Measurements from ENCODE around the gene OR6B2. TPM values are rescaled to one million over a fixed set of nuclear protein-coding genes. Genes with fewer than 3 reads are reported as not detected.
A peak's percentile ranks its signal among the peaks of the same experiment; 100 is the strongest.
"Not testable (repeated sequence)": the region's sequence is repeated elsewhere in the genome, so short reads cannot be mapped to it uniquely, and the experiment has no call there.

OR6B2 gene
- total RNA-seq, 2 experiments from 2014 or later, result not detected

DNA sequence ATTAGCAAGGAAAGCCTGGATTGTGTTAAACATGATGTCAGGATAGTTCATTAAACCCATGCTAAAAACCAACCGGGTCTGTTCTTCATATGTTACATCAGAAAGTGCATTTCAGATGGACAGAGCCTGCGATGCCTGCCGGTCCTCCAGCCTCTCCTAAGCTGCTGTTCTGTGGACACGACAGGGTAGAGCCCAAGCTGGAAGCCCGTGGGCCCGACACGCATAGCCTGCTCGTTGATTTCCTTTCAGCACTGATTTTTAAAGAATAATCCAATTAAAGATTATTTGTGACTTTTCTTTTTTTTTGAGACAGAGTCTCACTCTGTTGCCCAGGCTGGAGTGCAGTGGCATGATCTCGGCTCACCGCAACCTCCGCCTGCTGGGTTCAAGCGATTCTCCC, 22.3 kb upstream of the OR6B2 start:
- DNase-seq, result no peak
- Mint-ChIP-seq H3K27me3 (peaks cover 48% of the 10 kb centered on the region), H3K27ac (no peak overlapping the region), H3K4me1 (no peaks in the 10 kb centered on the region), H3K4me3 (no peak overlapping the region), H3K36me3 (no peaks in the 10 kb centered on the region), H3K9me3 (ENCODE audit: low read depth) (no peaks in the 10 kb centered on the region)
- no peak for ATAC-seq
- CTCF ChIA-PET, result interaction anchor here (1.8 kb wide), 1 partner anchor 31 kb away, joined by 4 read pairs; no protein-coding TSS in a partner anchor

DNA sequence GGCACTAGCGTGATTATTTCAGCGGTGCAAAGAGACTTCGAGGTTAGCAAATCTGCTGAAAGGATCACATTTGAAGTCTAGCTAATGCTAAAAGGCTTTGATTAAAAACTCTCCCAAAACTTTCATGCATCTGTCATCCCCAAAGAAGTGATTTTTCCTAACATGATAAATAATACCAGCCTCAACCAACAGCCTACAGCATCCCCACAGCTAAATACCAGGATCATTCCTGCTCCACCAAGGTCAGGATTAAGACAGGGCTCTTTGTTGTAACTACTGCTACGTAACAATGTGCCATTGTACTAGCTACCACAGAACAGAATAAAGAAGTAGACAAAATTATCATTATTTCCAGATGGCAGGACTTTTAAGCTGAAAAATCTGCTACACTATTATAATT, 21.5 kb upstream of the OR6B2 start:
- ATAC-seq (no peak), DNase-seq (no peak)
- H3K4me3 Mint-ChIP-seq, result no peak overlapping the region
- H3K27me3 Mint-ChIP-seq, result peaks cover 48% of the 10 kb centered on the region
- CTCF ChIA-PET, result interaction anchor here (1.8 to 1.9 kb wide), 2 partner anchors 9 to 30 kb away, joined by 4 to 7 read pairs; no protein-coding TSS in a partner anchor
- H3K36me3 Mint-ChIP-seq, result no peaks in the 10 kb centered on the region
- H3K4me1 Mint-ChIP-seq, result no peaks in the 10 kb centered on the region
- H3K27ac Mint-ChIP-seq, result no peak overlapping the region
- H3K9me3 Mint-ChIP-seq (ENCODE audit: low read depth), result no peaks in the 10 kb centered on the region

DNA sequence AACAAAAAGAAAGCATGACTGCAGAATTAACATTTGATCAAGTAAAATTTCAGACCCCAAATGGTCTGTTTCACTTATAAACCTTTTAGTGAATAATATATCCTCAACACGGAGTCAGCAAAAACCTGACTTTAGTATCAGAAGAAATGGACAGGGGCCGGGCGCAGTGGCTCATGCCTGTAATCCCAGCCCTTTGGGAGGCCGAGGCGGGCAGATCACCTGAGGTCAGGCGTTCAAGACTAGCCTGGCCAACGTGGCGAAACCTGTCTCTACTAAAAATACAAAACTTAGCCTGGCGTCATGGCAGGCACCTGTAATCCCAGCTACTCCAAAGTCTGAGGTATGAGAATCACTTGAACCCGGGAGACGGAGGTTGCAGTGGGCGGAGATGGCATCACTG, 20.0 kb upstream of the OR6B2 start:
- ATAC-seq (no peak), DNase-seq (no peak)
- H3K9me3 Mint-ChIP-seq (ENCODE audit: low read depth), result no peaks in the 10 kb centered on the region
- CTCF ChIA-PET, result interaction anchor here (1.9 kb wide), 1 partner anchor 11 kb away, joined by 7 read pairs; no protein-coding TSS in a partner anchor
- no peaks in the 10 kb centered on the region for H3K36me3 Mint-ChIP-seq
- peaks cover 40% of the 10 kb centered on the region for H3K27me3 Mint-ChIP-seq
- H3K27ac Mint-ChIP-seq, result no peak overlapping the region
- H3K4me1 Mint-ChIP-seq, result no peaks in the 10 kb centered on the region
- no peak overlapping the region for H3K4me3 Mint-ChIP-seq

DNA sequence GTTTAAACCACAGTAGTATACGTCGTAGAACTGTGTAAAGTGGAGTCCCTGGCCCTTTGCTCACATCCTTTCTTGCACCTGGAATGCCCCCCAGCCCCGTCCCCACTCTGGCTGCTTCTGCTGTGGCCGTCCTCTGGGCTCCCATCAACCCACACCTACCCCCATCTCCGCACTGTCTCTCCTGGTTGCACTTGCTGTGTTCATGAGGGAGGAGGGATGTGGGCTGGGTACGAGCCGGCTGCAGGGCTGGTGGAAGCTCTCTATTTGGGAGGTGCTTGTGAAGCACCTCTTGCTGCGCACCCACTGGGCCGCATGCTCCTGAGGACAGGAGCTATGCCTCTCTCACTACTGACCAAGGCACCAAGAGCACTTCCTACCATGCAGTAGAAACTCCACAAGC, 18.0 kb upstream of the OR6B2 start:
- no peak for DNase-seq
- H3K4me1 Mint-ChIP-seq, result no peaks in the 10 kb centered on the region
- H3K9me3 Mint-ChIP-seq (ENCODE audit: low read depth), result no peaks in the 10 kb centered on the region
- H3K4me3 Mint-ChIP-seq, result no peak overlapping the region
- peaks cover 26% of the 10 kb centered on the region for H3K27me3 Mint-ChIP-seq
- ATAC-seq, result no peak
- no peak overlapping the region for H3K27ac Mint-ChIP-seq
- no peaks in the 10 kb centered on the region for H3K36me3 Mint-ChIP-seq
- CTCF ChIA-PET, result no interaction called here

DNA sequence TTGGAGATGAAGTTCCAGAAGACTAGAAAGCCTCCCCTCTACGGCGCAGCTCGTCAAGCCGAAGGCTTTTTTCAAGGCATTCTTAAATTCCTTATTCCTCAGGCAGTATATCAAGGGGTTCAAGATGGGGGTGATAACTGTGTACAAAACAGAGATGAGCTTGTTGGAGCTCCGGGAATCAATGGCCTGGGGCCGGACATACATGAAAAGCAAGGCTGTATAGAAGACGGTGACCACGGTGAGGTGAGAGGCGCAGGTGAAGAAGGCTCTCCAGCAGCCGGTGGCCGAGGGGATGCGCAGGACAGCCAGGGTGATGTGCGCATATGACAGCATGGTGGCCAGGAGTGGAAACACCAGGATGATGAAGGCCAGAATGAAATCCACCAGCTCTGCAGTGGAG, 14.9 kb upstream of the OR6B2 start:
- ATAC-seq (no peak), DNase-seq (no peak)
- Mint-ChIP-seq H3K36me3 (no peaks in the 10 kb centered on the region), H3K27ac (no peak overlapping the region), H3K4me3 (no peak overlapping the region), H3K4me1 (no peaks in the 10 kb centered on the region), H3K9me3 (ENCODE audit: low read depth) (no peaks in the 10 kb centered on the region), H3K27me3 (peaks cover 16% of the 10 kb centered on the region)
- CTCF ChIA-PET, result no interaction called here

DNA sequence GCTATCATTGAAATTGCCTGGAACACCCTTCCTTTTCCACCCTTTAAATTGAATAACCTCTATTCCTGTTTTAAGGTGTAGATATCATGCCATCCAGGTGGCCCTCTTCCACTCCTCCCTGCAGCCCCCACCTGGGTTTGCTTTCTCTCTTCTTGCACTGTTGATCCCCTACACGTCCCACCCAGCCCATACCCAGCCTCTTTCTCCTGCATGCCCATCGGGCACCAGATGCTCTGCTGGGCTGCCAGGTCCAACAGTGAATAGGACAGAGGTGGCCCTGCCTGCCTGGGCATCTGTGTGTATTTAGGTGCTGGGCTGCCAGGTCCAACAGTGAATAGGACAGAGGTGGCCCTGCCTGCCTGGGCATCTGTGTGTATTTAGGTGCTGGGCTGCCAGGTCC, 13.9 kb upstream of the OR6B2 start:
- H3K36me3 Mint-ChIP-seq; H3K9me3 Mint-ChIP-seq (ENCODE audit: low read depth); CTCF ChIA-PET; H3K4me3 Mint-ChIP-seq; ATAC-seq; H3K4me1 Mint-ChIP-seq; H3K27ac Mint-ChIP-seq; DNase-seq: not testable (repeated sequence)
- H3K27me3 Mint-ChIP-seq, result peaks cover 10% of the 10 kb centered on the region

DNA sequence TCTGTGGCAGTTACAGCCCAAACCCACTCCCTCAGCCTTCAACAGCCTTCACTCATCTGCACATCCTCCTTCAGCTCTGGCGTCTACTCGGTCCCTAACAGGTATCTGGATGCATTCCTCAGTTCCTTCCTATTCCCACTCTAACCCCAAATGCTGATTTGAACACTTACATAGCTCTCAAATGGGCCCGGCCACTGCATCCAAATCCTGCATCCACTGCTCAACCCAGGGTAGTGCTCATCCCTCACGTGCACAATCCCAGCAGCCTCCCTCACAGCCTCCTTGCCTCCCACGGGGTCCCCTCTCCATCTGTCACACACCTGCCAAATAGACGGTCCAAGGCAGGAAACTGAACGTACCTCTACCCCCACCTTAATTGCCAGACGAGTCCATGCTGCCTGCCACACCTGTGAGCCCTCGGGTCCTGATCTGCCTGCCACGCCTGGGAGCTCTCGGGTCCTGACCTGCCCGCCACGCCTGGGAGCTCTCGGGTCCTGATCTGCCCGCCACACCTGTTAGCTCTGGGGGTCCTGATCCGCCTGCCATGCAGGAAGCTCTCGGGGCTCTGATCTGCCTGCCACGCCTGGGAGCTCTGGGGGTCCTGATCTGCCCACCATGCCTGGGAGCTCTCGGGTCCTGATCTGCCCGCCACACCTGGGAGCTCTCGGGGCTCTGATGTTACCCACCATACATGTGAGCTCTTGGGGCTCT, 13.2 kb upstream of the OR6B2 start:
- DNase-seq (no peak), ATAC-seq (no peak)
- H3K27ac Mint-ChIP-seq, result no peak overlapping the region
- H3K27me3 Mint-ChIP-seq, result peaks cover 5% of the 10 kb centered on the region
- H3K36me3 Mint-ChIP-seq, result no peaks in the 10 kb centered on the region
- H3K9me3 Mint-ChIP-seq (ENCODE audit: low read depth), result no peaks in the 10 kb centered on the region
- H3K4me3 Mint-ChIP-seq, result no peak overlapping the region
- no peaks in the 10 kb centered on the region for H3K4me1 Mint-ChIP-seq
- CTCF ChIA-PET, result no interaction called here

DNA sequence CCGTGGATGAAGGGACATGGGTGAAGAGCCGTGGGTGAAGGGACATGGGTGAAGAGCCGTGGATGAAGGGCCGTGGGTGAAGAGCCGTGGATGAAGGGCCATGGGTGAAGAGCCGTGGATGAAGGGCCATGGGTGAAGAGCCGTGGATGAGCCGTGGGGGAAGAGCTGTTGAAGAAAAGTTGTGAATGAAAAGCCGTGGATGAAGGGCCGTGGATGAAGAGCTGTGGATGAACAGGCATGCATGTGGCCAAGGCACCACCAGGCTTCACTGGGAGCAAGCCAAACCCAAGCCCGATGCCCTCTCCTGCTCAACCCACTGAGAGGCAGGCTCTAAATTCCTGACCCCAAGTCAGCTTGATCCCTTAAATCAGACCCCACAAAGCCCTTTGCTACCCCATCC, 12.5 kb upstream of the OR6B2 start:
- no peak for DNase-seq
- peaks cover 2% of the 10 kb centered on the region for H3K27me3 Mint-ChIP-seq
- no peaks in the 10 kb centered on the region for H3K4me1 Mint-ChIP-seq
- no peaks in the 10 kb centered on the region for H3K9me3 Mint-ChIP-seq (ENCODE audit: low read depth)
- ATAC-seq, result no peak
- CTCF ChIA-PET, result no interaction called here
- H3K27ac Mint-ChIP-seq, result no peak overlapping the region
- no peak overlapping the region for H3K4me3 Mint-ChIP-seq
- H3K36me3 Mint-ChIP-seq, result no peaks in the 10 kb centered on the region

DNA sequence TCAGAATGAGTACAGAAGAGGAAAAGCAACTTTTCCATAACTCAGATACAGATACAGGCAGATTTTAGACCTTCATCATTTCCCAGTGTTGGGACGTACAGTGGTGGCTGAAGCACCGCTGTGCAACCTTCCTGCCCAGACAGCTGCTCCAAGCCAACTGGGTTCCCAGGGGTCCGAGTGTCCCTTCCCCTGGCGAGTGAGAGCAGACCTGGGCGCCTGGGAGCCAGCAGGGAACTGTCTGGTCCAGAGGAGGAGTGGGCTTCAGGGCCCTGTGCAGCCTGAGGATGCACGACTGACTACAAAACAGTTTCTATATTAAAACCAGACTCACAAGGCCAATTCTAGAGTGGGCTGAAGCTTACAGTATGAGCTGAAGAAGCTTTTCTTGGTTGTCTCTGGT, 11.1 kb upstream of the OR6B2 start:
- DNase-seq (no peak), ATAC-seq (no peak)
- no peaks in the 10 kb centered on the region for H3K4me1 Mint-ChIP-seq
- H3K4me3 Mint-ChIP-seq, result no peak overlapping the region
- no peaks in the 10 kb centered on the region for H3K36me3 Mint-ChIP-seq
- no peak overlapping the region for H3K27ac Mint-ChIP-seq
- no peaks in the 10 kb centered on the region for H3K9me3 Mint-ChIP-seq (ENCODE audit: low read depth)
- peaks cover 7% of the 10 kb centered on the region for H3K27me3 Mint-ChIP-seq
- CTCF ChIA-PET, result no interaction called here

DNA sequence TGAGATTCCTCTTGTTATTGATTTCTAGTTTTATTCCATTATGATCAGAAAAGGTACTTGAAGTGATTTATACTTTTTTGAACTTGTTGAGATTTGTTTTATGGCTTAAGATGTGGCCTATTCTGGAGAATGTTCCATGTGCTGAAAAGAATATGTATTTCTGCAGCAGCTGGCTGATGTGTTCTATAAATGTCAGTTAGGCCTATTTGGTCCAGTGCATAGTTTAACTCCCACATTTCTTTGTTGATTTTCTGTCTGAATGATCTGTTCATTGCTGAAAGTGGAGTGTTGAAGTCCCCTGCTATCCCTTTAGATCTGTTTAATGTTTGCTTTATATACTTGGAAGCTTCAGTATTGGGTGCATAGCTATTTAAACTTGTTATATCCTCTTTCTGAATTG, 7.1 kb upstream of the OR6B2 start:
- Mint-ChIP-seq H3K4me3 (no peak overlapping the region), H3K27me3 (peaks cover 29% of the 10 kb centered on the region), H3K27ac (no peak overlapping the region), H3K4me1 (no peaks in the 10 kb centered on the region), H3K36me3 (no peaks in the 10 kb centered on the region), H3K9me3 (ENCODE audit: low read depth) (no peaks in the 10 kb centered on the region)
- no peak for ATAC-seq
- CTCF ChIA-PET, result interaction anchor here (1.0 kb wide), 1 partner anchor 102 kb away, joined by 3 read pairs; no protein-coding TSS in a partner anchor
- DNase-seq, result no peak

DNA sequence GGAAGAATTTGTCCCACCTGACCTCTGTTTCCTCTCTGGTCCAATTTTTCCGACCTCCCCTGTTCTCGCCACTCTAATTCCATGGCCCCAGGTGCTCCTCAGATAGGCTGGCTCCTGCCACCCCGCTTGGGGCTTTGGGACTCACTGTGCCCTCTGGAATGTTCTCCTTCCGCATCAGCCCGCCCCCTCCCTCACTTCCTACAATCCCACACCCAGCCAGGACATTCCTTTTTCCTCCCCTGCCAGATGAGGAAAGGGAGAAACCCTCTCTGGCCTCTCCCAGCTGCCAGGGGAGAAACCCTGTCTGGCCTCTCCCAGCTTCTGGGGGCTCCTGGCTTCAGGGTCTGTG, 3.1 kb upstream of the OR6B2 start:
- Mint-ChIP-seq H3K9me3 (ENCODE audit: low read depth) (no peaks in the 10 kb centered on the region), H3K27ac (no peak overlapping the region)
- no peak for ATAC-seq

DNA sequence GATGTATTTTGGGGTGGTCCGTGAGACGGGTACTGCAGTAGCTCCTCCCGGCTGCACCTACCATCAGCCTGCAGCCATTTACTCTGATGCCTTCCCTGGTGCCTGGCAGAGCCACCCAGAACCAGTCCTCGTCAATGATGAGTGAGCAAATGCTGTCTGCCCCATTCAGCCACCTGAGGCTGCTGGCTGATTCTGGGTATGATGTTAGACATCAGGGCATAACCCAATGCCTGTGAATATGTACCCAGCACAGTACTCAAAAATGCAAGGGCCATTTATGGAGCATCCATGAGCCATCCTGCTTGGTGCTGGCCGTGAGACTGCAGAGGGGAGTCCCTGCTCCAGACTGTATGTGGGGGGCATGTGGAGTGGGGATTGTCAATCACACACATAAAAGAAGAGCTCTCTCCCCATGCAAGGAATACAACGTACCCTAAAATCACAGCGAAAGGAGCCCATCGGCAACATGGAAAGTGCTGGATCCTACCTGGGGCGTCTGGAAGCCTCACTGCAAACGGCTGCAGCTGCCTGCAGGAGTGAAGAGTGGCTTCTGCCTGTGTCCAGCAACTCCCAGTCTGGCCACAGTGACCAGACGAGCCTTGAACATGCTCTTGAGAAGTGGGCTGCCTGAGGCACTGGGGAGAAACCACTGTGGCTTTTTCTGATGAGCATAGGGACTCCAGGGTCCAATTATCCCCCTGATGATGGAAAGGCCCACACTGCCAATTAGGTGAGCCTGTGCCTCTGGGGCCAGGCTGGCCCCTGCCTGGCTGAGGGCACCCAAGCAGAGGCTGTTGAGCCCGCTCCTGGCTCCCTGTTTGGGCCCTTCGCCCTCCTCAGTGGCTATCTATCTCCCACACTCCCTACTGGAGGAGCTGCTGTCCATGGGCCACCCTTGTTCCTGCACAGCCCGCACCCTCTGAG, 2.4 kb upstream of the OR6B2 start:
- no peaks in the 10 kb centered on the region for H3K4me1 Mint-ChIP-seq
- no peak for DNase-seq
- no peak overlapping the region for H3K27ac Mint-ChIP-seq
- CTCF ChIA-PET, result interaction anchor here (0.6 kb wide), 1 partner anchor 55 kb away, joined by 3 read pairs; no protein-coding TSS in a partner anchor
- H3K4me3 Mint-ChIP-seq, result no peak overlapping the region
- H3K27me3 Mint-ChIP-seq, result peaks cover 32% of the 10 kb centered on the region
- H3K36me3 Mint-ChIP-seq, result no peaks in the 10 kb centered on the region
- H3K9me3 Mint-ChIP-seq (ENCODE audit: low read depth), result no peaks in the 10 kb centered on the region
- ATAC-seq, result no peak

More for the DNA sequence above, 3.1 kb upstream of the OR6B2 start:
- H3K4me3 Mint-ChIP-seq, result no peak overlapping the region
- H3K27me3 Mint-ChIP-seq, result peaks cover 29% of the 10 kb centered on the region
- H3K36me3 Mint-ChIP-seq, result no peaks in the 10 kb centered on the region
- CTCF ChIA-PET, result interaction anchor here (0.7 kb wide), 1 partner anchor 87 kb away, joined by 3 read pairs; no protein-coding TSS in a partner anchor
- H3K4me1 Mint-ChIP-seq, result no peaks in the 10 kb centered on the region
- no peak for DNase-seq

DNA sequence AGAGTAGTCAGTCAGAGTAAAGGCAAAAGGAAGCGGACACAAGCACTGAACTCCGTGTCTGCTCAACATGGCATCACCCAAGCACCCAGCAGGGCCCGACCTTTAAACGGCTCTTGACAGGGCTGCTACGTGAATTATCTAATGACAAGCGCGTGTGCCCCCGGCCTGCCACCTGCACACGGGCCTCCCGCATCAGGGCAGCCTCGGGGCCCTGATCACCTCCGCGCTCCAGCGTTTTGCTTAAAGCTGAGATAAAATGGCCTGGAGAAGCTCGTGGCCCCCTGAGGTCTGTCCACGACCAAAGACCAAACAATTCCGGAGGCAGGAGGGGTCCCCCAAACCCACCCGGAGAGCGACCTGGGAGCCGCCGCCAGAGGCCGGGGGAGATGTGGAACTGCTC, 5.5 kb downstream of the OR6B2 start:
- peak; percentile 32 for ATAC-seq
- H3K4me1 Mint-ChIP-seq, result peaks cover 19% of the 10 kb centered on the region

More for the DNA sequence above, 5.5 kb downstream of the OR6B2 start:
- peak; percentile 49 for DNase-seq
- peaks cover 8% of the 10 kb centered on the region for H3K36me3 Mint-ChIP-seq
- H3K9me3 Mint-ChIP-seq (ENCODE audit: low read depth), result no peaks in the 10 kb centered on the region
- peak overlapping the region; percentile 94 for H3K27ac Mint-ChIP-seq
- peak overlapping the region; percentile 87 for H3K4me3 Mint-ChIP-seq
- peaks cover 12% of the 10 kb centered on the region for H3K27me3 Mint-ChIP-seq
- CTCF ChIA-PET, result interaction anchor here (0.9 to 1.6 kb wide), 4 partner anchors 9 to 36 kb away, joined by 3 to 5 read pairs (median 4); no protein-coding TSS in a partner anchor

Data from activated CD8-positive, alpha-beta memory T cell treated with anti-CD3 and anti-CD28 coated beads, Interleukin-2, amount 10 ng/mL, durations not matched to agents 7 days and 5 days (primary cell).